ENCODE data around the gene ID1. TPM values are rescaled to one million over a fixed set of nuclear protein-coding genes. Genes with fewer than 3 reads are reported as not detected.

The ID1 gene
- total and polyA plus RNA-seq, 2 of the 13 experiments (the other 11 are each of a cell fraction or from before 2014, with no cell fraction given) = 320 to 419 TPM

GRCh38 chr20:31594558-31595379 lies 10.3 kb upstream of the ID1 start (continued):
- TF ChIP-seq ZNF552 (CRISPR knock-in tag; IDR thresholded peaks at IDR 0.05; ENCODE audit: borderline replicate concordance) = peak; percentile 22; the same call in 1 of the 2 replicates
- TF ChIP-seq CBX1 (IDR thresholded peaks at IDR 0.05; ENCODE audit: low read depth) = peak; percentile 76
- TF ChIP-seq ZNF710 (CRISPR knock-in tag; IDR thresholded peaks at IDR 0.05; ENCODE audit: borderline replicate concordance) = peak; percentile 61; the same call in 1 of the 2 replicates
- TF ChIP-seq JUN (CRISPR knock-in tag; IDR thresholded peaks at IDR 0.05) = peak; percentile 41; the same call in 1 of the 2 replicates
- TF ChIP-seq PHB2 (IDR thresholded peaks at IDR 0.05; ENCODE audit: partially characterized antibody) = no peak
- TF ChIP-seq, protein P1, sequence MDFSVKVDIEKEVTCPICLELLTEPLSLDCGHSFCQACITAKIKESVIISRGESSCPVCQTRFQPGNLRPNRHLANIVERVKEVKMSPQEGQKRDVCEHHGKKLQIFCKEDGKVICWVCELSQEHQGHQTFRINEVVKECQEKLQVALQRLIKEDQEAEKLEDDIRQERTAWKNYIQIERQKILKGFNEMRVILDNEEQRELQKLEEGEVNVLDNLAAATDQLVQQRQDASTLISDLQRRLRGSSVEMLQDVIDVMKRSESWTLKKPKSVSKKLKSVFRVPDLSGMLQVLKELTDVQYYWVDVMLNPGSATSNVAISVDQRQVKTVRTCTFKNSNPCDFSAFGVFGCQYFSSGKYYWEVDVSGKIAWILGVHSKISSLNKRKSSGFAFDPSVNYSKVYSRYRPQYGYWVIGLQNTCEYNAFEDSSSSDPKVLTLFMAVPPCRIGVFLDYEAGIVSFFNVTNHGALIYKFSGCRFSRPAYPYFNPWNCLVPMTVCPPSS (IDR thresholded peaks at IDR 0.05) = no peak
- peak; percentile 58; the same call in 1 of the 2 replicates for TF ChIP-seq LCORL (IDR thresholded peaks at IDR 0.05)
- TF ChIP-seq LCORL (CRISPR knock-in tag; IDR thresholded peaks at IDR 0.05) = peak; percentile 74
- TF ChIP-seq, protein P2, sequence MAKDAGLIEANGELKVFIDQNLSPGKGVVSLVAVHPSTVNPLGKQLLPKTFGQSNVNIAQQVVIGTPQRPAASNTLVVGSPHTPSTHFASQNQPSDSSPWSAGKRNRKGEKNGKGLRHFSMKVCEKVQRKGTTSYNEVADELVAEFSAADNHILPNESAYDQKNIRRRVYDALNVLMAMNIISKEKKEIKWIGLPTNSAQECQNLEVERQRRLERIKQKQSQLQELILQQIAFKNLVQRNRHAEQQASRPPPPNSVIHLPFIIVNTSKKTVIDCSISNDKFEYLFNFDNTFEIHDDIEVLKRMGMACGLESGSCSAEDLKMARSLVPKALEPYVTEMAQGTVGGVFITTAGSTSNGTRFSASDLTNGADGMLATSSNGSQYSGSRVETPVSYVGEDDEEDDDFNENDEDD (CRISPR knock-in tag; IDR thresholded peaks at IDR 0.05; ENCODE audit: borderline replicate concordance) = peak; percentile 12; the same call in 1 of the 2 replicates
- 0 out of 2 replicates have a peak, but pooled peaks have one; percentile 36 for TF ChIP-seq ZNF563 (CRISPR knock-in tag; IDR thresholded peaks at IDR 0.05)
- TF ChIP-seq, protein P3, sequence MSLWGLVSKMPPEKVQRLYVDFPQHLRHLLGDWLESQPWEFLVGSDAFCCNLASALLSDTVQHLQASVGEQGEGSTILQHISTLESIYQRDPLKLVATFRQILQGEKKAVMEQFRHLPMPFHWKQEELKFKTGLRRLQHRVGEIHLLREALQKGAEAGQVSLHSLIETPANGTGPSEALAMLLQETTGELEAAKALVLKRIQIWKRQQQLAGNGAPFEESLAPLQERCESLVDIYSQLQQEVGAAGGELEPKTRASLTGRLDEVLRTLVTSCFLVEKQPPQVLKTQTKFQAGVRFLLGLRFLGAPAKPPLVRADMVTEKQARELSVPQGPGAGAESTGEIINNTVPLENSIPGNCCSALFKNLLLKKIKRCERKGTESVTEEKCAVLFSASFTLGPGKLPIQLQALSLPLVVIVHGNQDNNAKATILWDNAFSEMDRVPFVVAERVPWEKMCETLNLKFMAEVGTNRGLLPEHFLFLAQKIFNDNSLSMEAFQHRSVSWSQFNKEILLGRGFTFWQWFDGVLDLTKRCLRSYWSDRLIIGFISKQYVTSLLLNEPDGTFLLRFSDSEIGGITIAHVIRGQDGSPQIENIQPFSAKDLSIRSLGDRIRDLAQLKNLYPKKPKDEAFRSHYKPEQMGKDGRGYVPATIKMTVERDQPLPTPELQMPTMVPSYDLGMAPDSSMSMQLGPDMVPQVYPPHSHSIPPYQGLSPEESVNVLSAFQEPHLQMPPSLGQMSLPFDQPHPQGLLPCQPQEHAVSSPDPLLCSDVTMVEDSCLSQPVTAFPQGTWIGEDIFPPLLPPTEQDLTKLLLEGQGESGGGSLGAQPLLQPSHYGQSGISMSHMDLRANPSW (CRISPR knock-in tag; IDR thresholded peaks at IDR 0.05; ENCODE audit: borderline replicate concordance) = no peak; the same call in 1 of the 2 replicates
- TF ChIP-seq ZNF225 (CRISPR knock-in tag; IDR thresholded peaks at IDR 0.05) = peak; percentile 26; the same call in 1 of the 2 replicates
- TF ChIP-seq, protein P4, sequence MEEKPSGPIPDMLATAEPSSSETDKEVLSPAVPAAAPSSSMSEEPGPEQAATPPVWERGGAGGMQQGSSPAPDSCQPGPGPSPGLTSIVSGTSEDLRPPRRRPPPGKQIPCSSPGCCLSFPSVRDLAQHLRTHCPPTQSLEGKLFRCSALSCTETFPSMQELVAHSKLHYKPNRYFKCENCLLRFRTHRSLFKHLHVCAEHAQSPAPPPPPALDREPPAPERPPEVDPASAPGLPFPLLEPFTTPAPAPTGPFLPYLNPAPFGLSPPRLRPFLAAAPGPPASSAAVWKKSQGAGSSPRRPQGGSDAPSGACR (CRISPR knock-in tag; IDR thresholded peaks at IDR 0.05) = peak; percentile 49; the same call in 1 of the 2 replicates
- peak; percentile 74 to 81 for TF ChIP-seq POLR2A (IDR thresholded peaks at IDR 0.05; ENCODE audit: insufficient read depth in 1 of 2, low read depth in 2 of 2, low read length in 2 of 2)
- TF ChIP-seq ZNF678 (CRISPR knock-in tag; IDR thresholded peaks at IDR 0.05) = no peak
- peak; percentile 62 for TF ChIP-seq ZNF878 (CRISPR knock-in tag; IDR thresholded peaks at IDR 0.05)
- TF ChIP-seq FOXK2 (IDR thresholded peaks at IDR 0.05) = peak; percentile 75
- TF ChIP-seq ZNF879 (CRISPR knock-in tag; IDR thresholded peaks at IDR 0.05) = 0 out of 2 replicates have a peak, but pooled peaks have one; percentile 11
- TF ChIP-seq ZNF230 (CRISPR knock-in tag; IDR thresholded peaks at IDR 0.05) = 0 out of 2 replicates have a peak, but pooled peaks have one; percentile 15
- TF ChIP-seq NR2F6 (IDR thresholded peaks at IDR 0.05) = peak; percentile 72
- TF ChIP-seq NR2F6 (CRISPR knock-in tag; IDR thresholded peaks at IDR 0.05) = peak; percentile 77; the same call in 1 of the 2 replicates

Measured in HepG2 (cell line).